22Rv1 (cell line): ENCODE results near the gene ZNF77.
"Not testable (repeated sequence)": the region's sequence is repeated elsewhere in the genome, so short reads cannot be mapped to it uniquely, and the experiment has no call there.

Experiments used
- H3K27ac ChIP-seq: fragments of 450-650 bp; 2 replicates; pipeline ENCODE4 v1.5.1; 2017
- CTCF ChIP-seq: fragments of 450-650 bp; IDR thresholded peaks from 2 replicates; pipeline ENCODE4 v1.5.1; 2017; ENCODE audit warnings: mild to moderate bottlenecking
- ZFX ChIP-seq: fragments of 450-650 bp; IDR thresholded peaks from 2 replicates; pipeline ENCODE4 v1.6.1; 2017; ENCODE audit warnings: antibody characterized with exemption, borderline replicate concordance

ZNF77 gene

GRCh38 chr19:2944775-2945574, at the start of gene ZNF77:
TSS of gene ZNF77 (minus strand) at chr19:2944971. CDS start at chr19:2944840, 131 bp downstream.
- H3K27ac ChIP-seq, result peak within 1 kb of the TSS; percentile 86

GRCh38 chr19:2993579-2993978, 48.8 kb upstream of the ZNF77 start:
- H3K27ac ChIP-seq, result no peak overlapping the region
- TF ChIP-seq CTCF (no peak), ZFX (no peak)

More at GRCh38 chr19:2944775-2945574, at the start of gene ZNF77:
- 0 out of 2 replicates have a peak, but pooled peaks have one; percentile 6 for TF ChIP-seq CTCF
- TF ChIP-seq ZFX, result no peak

DNA sequence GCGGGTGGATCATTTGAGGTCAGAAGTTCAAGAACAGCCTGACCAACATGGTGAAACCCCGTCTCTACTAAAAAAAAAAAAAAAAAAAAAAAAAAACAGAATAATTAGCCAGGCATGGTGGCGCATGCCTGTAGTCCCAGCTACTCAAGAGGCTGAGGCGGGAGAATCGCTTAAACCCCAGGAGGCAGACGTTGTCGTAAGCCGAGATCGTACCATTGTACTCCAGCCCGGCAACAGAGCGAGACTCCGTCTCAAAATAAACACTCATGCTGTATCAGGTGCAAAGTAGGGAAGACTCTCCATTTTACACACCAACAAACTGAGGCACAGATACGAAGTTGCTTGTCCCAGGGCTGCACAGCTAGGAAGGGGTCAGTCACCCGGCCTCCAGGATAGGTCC, 48.2 kb upstream of the ZNF77 start:
- TF ChIP-seq CTCF, result no peak
- no peak for TF ChIP-seq ZFX
- no peak overlapping the region for H3K27ac ChIP-seq

DNA sequence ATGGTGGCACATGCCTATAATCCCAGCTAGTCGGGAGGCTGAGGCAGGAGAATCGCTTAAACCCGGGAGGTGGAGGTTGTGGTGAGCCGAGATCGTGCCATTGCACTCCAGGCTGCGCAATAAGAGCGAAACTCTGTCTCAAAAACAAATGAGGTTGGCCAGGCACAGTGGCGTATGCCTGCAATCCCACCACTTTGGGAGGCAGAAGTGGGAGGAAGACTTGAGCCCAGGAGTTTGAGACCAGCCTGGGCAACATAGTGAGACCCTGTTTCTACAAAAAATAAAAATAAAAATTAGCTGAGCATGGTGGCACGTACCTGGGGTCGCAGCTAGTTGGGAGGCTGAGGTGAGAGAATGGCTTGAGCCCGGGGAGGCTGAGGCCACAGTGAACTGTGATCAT, 47.6 kb upstream of the ZNF77 start:
- not testable (repeated sequence) for H3K27ac ChIP-seq

DNA sequence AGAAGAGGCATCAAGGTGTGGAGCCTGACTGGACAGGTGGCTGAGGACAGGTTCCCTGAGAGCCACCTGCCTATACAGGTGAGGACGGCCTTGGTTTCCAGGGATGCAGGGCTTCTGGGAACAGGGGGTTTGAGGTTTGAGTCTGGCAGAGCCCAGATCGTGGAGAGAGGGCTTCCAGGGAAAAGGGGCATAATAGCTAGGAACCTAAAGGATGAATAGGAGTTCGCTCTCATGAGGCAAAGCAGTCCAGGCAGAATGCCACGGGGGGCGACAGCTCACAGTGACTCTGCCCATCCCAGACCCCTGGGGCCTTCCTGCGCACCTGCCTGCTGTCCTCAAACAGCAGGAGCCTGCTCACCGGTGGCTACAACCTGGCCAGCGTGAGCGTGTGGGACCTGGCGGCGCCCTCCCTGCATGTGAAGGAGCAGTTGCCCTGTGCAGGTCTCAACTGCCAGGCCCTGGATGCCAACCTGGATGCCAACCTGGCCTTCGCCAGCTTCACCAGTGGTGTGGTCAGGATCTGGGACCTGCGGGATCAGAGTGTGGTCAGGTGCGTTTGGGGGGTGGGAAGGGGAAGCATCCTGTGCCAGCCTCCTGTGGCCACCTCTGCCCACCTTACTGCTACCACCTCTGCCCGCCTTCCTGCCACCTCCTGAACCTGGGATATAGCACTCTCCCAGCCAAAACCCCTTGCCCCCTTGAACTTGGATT, 44.6 kb upstream of the ZNF77 start:
- TF ChIP-seq ZFX (no peak), CTCF (no peak)

DNA sequence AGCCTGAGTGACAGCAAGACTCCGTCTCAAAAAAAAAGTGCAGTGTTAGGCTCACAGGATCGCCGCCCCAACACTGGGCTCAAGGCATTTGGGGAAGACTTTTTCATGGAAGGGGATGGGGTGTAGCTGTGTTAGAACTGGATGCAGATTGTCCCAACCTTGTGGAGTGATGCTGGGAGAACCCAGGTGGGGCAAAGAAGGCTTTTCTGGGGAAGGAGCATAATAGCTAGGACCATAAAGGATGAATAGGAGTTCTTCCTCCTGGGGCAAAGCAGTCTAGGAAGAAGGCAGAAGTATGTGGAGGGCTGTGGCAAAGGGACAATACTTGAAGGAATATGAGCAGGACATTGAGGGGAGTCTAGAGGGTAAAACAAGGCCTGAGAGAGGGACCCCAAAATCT, 43.8 kb upstream of the ZNF77 start:
- no peak overlapping the region for H3K27ac ChIP-seq
- TF ChIP-seq CTCF (no peak), ZFX (no peak)

More for the DNA sequence above, 44.6 kb upstream of the ZNF77 start:
- no peak overlapping the region for H3K27ac ChIP-seq

DNA sequence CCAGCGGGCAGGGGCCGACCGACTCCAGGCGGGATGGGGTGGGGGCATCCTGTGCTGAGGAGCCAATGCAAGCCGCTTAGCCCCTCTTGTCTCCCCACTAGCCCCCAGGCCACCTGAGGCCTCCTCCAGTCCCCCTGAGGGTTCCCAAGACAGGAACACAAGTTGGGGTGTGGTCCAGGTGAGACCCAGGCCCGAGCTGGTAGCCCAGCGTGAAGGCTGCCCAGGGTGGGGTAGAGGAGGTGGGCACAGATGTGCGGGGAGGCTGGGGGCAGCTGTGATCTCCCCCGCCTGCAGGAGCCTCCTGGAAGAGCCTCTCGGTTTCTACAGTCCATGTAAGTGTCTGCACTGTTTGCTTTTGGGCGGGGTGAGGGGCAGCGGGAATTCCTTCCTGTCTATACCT, 43.0 kb upstream of the ZNF77 start:
- H3K27ac ChIP-seq, result no peak overlapping the region
- TF ChIP-seq CTCF, result no peak
- TF ChIP-seq ZFX, result no peak
